Smooth muscle cell (in vitro differentiated cells): ENCODE measurements around the gene OR2A5. TPM values are rescaled to one million over a fixed set of nuclear protein-coding genes. Genes with fewer than 3 reads are reported as not detected.

ENCODE experiments used
- DNase-seq: peaks from one replicate; lab custom pipeline; 2025; ENCODE audit not compliant: unreplicated experiment; lab: John Stamatoyannopoulos, UW
- H2AFZ ChIP-seq: fragments of 200-600 bp; sonication (generic); 2 replicates; pipeline ENCODE4 v1.6.0; 2016; ENCODE audit warnings: antibody characterized with exemption, low read depth, mild to moderate bottlenecking
- H3F3A ChIP-seq: fragments of 200-600 bp; sonication (generic); 2 replicates; pipeline ENCODE4 v1.6.0; 2017; ENCODE audit warnings: antibody characterized with exemption, low read depth
- H3K27ac ChIP-seq: fragments of 200-600 bp; sonication (generic); 2 replicates; pipeline ENCODE4 v1.5.1; 2016; ENCODE audit warnings: low read depth, mild to moderate bottlenecking
- H3K27me3 ChIP-seq: fragments of 200-600 bp; sonication (generic); 2 replicates; pipeline ENCODE4 v1.6.1; 2016; ENCODE audit warnings: low read depth, mild to moderate bottlenecking
- H3K36me3 ChIP-seq: fragments of 200-600 bp; sonication (generic); 2 replicates; pipeline ENCODE4 v1.5.1; 2016; ENCODE audit warnings: low read depth
- H3K4me1 ChIP-seq: fragments of 200-600 bp; sonication (generic); 2 replicates; pipeline ENCODE4 v1.5.1; 2016; ENCODE audit warnings: low read depth
- H3K4me2 ChIP-seq: fragments of 200-600 bp; sonication (generic); 2 replicates; pipeline ENCODE4 v1.6.0; 2016; ENCODE audit warnings: mild to moderate bottlenecking
- H3K4me3 ChIP-seq: fragments of 200-600 bp; sonication (generic); 2 replicates; pipeline ENCODE4 v1.5.1; 2016; ENCODE audit warnings: mild to moderate bottlenecking
- H3K79me2 ChIP-seq: fragments of 200-600 bp; sonication (generic); 2 replicates; pipeline ENCODE4 v1.6.0; 2016; ENCODE audit warnings: low read depth, mild to moderate bottlenecking
- H3K9ac ChIP-seq: fragments of 200-600 bp; sonication (generic); 2 replicates; pipeline ENCODE4 v1.6.0; 2016; ENCODE audit warnings: low read depth
- H3K9me3 ChIP-seq: fragments of 200-600 bp; sonication (generic); replicated peaks from 2 replicates; pipeline ENCODE4 v1.5.1; 2016; ENCODE audit warnings: low read depth
- H4K20me1 ChIP-seq: fragments of 200-600 bp; sonication (generic); 2 replicates; pipeline ENCODE4 v1.6.0; 2016; ENCODE audit warnings: low read depth
- WGBS: methylation state at CpG from one replicate; pipeline ENCODE4 v1.1.7; 2016; ENCODE audit warnings: low lambda C conversion rate; 5-methylcytosine and 5-hydroxymethylcytosine counted together
- polyA plus RNA-seq: library from polyadenylated mRNA; unstranded; fragments of >200 nt; fragmentation: Nextera tagmentation; extraction: Ambion mirVana; gene quantifications from 2 replicates; pipeline ENCODE4 v1.2.1, GENCODE V29; 2016
- total RNA-seq: library from RNA; depleted of rRNA; stranded (reverse); fragments of >200 nt; gene quantifications from 2 replicates; pipeline ENCODE4 v1.2.3, GENCODE V29; 2014
- TF ChIP-seq, protein P1 (sequence below): fragments of 200-600 bp; sonication (generic); IDR thresholded peaks from 2 replicates; pipeline ENCODE4 v1.5.1; 2017; ENCODE audit warnings: borderline replicate concordance, mild to moderate bottlenecking, antibody characterized with exemption; ENCODE audit not compliant: insufficient read depth, poor library complexity, severe bottlenecking

OR2A5 gene
- total and polyA plus RNA-seq, 2 experiments from 2014 or later, result not detected

- Histone ChIP-seq H3K4me3 (no peak overlapping the region), H3K9ac (no peak overlapping the region), H4K20me1 (no peaks in the 10 kb centered on the region), H3K27me3 (no peaks in the 10 kb centered on the region), H3K79me2 (no peaks in the 10 kb centered on the region), H3K36me3 (no peaks in the 10 kb centered on the region), H3K27ac (no peak overlapping the region), H3F3A (peaks cover 15% of the 10 kb centered on the region), H3K4me2 (no peak overlapping the region), H3K4me1 (peaks cover 6% of the 10 kb centered on the region), H2AFZ (peak overlapping the region; percentile 48), H3K9me3 (no peaks in the 10 kb centered on the region)
- TF ChIP-seq, protein P1, sequence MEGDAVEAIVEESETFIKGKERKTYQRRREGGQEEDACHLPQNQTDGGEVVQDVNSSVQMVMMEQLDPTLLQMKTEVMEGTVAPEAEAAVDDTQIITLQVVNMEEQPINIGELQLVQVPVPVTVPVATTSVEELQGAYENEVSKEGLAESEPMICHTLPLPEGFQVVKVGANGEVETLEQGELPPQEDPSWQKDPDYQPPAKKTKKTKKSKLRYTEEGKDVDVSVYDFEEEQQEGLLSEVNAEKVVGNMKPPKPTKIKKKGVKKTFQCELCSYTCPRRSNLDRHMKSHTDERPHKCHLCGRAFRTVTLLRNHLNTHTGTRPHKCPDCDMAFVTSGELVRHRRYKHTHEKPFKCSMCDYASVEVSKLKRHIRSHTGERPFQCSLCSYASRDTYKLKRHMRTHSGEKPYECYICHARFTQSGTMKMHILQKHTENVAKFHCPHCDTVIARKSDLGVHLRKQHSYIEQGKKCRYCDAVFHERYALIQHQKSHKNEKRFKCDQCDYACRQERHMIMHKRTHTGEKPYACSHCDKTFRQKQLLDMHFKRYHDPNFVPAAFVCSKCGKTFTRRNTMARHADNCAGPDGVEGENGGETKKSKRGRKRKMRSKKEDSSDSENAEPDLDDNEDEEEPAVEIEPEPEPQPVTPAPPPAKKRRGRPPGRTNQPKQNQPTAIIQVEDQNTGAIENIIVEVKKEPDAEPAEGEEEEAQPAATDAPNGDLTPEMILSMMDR, result no peak
- DNase-seq, result no peak
Observed at GRCh38 chr7:144022169-144022568, 26.6 kb upstream of the OR2A5 start.

DNA sequence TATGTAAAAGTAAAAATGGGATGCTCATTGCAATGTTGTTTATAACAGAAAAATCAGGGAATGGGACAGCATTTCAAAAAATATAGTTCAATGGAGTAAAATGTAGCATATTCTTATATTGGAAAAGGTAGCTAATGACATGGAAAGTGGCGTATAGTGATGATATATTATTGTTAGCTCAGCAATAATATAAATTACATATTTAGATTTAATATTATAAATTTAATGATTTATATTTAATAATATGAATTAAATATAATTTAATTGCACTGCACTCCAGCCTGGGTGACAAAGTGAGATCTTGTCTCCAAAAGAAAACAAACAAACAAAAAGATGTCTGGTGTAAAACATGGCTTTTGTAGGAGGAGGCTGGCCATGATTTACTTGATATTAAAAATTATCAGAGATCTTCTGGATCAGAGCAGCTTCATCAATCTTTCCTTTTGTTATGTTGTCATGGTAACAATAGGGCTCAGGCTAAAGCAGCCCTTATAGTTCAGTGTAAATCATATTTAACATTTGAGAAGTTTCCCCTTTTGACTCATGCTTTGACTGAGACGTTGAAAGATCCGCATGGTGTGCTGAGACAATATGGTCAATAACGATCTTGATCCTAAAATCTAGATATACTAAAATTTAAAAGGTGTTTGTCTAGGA, 25.4 kb upstream of the OR2A5 start:
- Histone ChIP-seq H3K27me3 (no peaks in the 10 kb centered on the region), H3K4me3 (no peak overlapping the region), H3K36me3 (no peaks in the 10 kb centered on the region)

DNA sequence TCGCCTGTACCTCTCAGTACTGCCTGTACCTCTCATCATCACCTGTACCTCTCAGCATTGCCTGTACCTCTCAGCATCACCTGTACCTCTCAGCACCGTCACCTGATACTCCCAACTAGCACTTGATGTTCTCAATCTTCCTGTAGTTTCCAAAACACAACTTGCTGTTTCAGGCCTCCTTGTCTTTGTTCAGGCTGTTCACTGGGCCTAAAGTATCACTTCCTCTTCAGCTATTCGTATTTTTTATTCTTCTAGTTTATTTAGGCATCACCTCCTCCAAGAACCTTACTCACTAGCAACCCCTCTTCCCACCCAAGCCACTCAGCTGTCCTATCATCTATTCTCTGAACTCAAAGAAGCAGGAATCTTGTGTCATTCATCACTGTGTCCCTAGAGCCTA, 24.5 kb upstream of the OR2A5 start:
- H3K9me3 ChIP-seq, result no peaks in the 10 kb centered on the region
- no peaks in the 10 kb centered on the region for H3K79me2 ChIP-seq
- no peak overlapping the region for H3K27ac ChIP-seq
- H4K20me1 ChIP-seq, result no peaks in the 10 kb centered on the region
- H3K27me3 ChIP-seq, result no peaks in the 10 kb centered on the region
- no peak overlapping the region for H3K4me2 ChIP-seq
- 96% methylated on average over 3 of the region's 3 CpGs for WGBS
- no peak overlapping the region for H3K4me3 ChIP-seq
- H3K36me3 ChIP-seq, result no peaks in the 10 kb centered on the region
- peaks cover 6% of the 10 kb centered on the region for H3K4me1 ChIP-seq
- no peak overlapping the region for H2AFZ ChIP-seq
- H3F3A ChIP-seq, result peaks cover 6% of the 10 kb centered on the region
- TF ChIP-seq, protein P1, result no peak
- H3K9ac ChIP-seq, result no peak overlapping the region
- no peak for DNase-seq

More for the DNA sequence above, 25.4 kb upstream of the OR2A5 start:
- Histone ChIP-seq H3K79me2 (no peaks in the 10 kb centered on the region), H3K27ac (no peak overlapping the region), H2AFZ (no peak overlapping the region), H3K4me2 (no peak overlapping the region), H3K9ac (no peak overlapping the region), H4K20me1 (no peaks in the 10 kb centered on the region), H3K4me1 (peaks cover 6% of the 10 kb centered on the region), H3F3A (peaks cover 15% of the 10 kb centered on the region), H3K9me3 (no peaks in the 10 kb centered on the region)
- DNase-seq, result no peak
- TF ChIP-seq, protein P1, result no peak
- 92% methylated on average over 4 of the region's 4 CpGs for WGBS

- Histone ChIP-seq H2AFZ (peak overlapping the region; percentile 29), H3K9me3 (no peaks in the 10 kb centered on the region), H3K4me3 (no peak overlapping the region), H3K36me3 (no peaks in the 10 kb centered on the region), H3K27ac (no peak overlapping the region), H3K79me2 (no peaks in the 10 kb centered on the region), H3K9ac (no peak overlapping the region), H3K4me1 (no peaks in the 10 kb centered on the region), H3F3A (peaks cover 2% of the 10 kb centered on the region), H3K4me2 (no peak overlapping the region), H3K27me3 (no peaks in the 10 kb centered on the region), H4K20me1 (no peaks in the 10 kb centered on the region)
- TF ChIP-seq, protein P1, result no peak
- DNase-seq, result no peak
- WGBS, result 58% methylated on average over 4 of the region's 4 CpGs
Observed at GRCh38 chr7:144026203-144026883, 22.4 kb upstream of the OR2A5 start.
